OCI-LY1 (cell line): ENCODE measurements around the gene NDRG2.

Source experiments
- EZH2 ChIP-seq: fragments of 200-600 bp; sonication (generic), shearing (Covaris generic); IDR thresholded peaks from 2 replicates; pipeline ENCODE4 v1.8.0; 2017; ENCODE audit warnings: borderline replicate concordance, mixed run types, mild to moderate bottlenecking, antibody characterized with exemption, low read length, moderate library complexity, mixed read lengths
- TF ChIP-seq, protein P1 (sequence below): fragments of 200-600 bp; sonication (generic), shearing (Covaris generic); IDR thresholded peaks from 2 replicates; pipeline ENCODE4 v1.5.1; 2017; ENCODE audit warnings: mild to moderate bottlenecking, antibody characterized with exemption, low read length, moderate library complexity, mixed read lengths

GRCh38 chr14:21073921-21074320, 49.1 kb upstream of the NDRG2 start:
- TF ChIP-seq, protein P1, sequence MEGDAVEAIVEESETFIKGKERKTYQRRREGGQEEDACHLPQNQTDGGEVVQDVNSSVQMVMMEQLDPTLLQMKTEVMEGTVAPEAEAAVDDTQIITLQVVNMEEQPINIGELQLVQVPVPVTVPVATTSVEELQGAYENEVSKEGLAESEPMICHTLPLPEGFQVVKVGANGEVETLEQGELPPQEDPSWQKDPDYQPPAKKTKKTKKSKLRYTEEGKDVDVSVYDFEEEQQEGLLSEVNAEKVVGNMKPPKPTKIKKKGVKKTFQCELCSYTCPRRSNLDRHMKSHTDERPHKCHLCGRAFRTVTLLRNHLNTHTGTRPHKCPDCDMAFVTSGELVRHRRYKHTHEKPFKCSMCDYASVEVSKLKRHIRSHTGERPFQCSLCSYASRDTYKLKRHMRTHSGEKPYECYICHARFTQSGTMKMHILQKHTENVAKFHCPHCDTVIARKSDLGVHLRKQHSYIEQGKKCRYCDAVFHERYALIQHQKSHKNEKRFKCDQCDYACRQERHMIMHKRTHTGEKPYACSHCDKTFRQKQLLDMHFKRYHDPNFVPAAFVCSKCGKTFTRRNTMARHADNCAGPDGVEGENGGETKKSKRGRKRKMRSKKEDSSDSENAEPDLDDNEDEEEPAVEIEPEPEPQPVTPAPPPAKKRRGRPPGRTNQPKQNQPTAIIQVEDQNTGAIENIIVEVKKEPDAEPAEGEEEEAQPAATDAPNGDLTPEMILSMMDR, result no peak
- no peak for TF ChIP-seq EZH2
